ENCODE data around the gene ZNF142.

ZNF142 gene

GRCh38 chr2:218638372-218638771 lies 21.1 kb downstream of the ZNF142 start:
- no peak for TF ChIP-seq ZNF274 (IDR thresholded peaks at IDR 0.05; ENCODE audit: low read depth, low read length)

GRCh38 chr2:218635719-218636118 lies 23.7 kb downstream of the ZNF142 start:
- TF ChIP-seq ZNF274 (IDR thresholded peaks at IDR 0.05; ENCODE audit: low read depth, low read length) = no peak
- no peak overlapping the region for H3K4me3 ChIP-seq (ENCODE audit: low read length)

More at GRCh38 chr2:218638372-218638771, 21.1 kb downstream of the ZNF142 start:
- H3K4me3 ChIP-seq (ENCODE audit: low read length) = no peak overlapping the region

DNA sequence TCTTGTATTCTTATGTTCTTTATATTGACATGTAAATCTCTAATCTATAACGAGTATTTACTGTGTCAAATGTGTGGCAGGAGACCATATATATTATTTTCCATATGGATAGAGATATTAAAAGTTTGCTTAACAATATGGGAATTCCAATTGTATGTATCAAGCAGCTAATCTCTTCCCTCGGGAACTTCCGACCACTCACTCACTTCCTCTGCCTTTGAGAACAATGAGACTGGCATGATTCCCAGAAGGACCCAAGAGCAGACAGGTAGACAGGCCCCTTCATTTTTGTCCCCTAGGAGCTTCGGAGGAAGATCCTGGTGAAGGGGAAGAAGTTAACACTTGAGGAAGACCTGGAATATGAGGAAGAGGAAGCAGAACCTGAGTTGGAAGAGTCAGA lies 27.6 kb downstream of the ZNF142 start:
- H3K4me3 ChIP-seq (ENCODE audit: low read length) = no peak overlapping the region
- TF ChIP-seq ZNF274 (IDR thresholded peaks at IDR 0.05; ENCODE audit: low read depth, low read length) = no peak

GRCh38 chr2:218627939-218628338 lies 31.5 kb downstream of the ZNF142 start:
- no peak for TF ChIP-seq ZNF274 (IDR thresholded peaks at IDR 0.05; ENCODE audit: low read depth, low read length)
- H3K4me3 ChIP-seq (ENCODE audit: low read length) = no peak overlapping the region

DNA sequence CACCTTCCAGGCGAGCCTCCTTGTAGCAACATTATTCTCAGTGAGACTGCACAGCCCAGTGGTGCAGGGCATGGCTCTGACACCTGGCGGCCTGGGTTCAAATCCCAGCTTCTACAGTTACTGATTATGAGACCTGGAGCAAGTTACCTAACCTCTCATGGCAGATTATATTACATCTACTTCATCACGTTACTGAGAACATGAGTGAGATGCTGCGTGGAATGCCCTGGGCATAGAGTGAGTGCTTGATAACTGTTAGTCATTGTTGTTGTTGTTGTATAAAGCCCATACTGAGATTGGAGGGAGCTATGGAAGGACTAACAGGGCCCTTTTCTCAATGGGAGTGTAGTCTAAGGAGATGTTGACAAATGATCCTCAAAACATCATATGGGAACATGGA lies 33.1 kb downstream of the ZNF142 start:
- no peak for TF ChIP-seq ZNF274 (IDR thresholded peaks at IDR 0.05; ENCODE audit: low read depth, low read length)
- H3K4me3 ChIP-seq (ENCODE audit: low read length) = no peak overlapping the region

DNA sequence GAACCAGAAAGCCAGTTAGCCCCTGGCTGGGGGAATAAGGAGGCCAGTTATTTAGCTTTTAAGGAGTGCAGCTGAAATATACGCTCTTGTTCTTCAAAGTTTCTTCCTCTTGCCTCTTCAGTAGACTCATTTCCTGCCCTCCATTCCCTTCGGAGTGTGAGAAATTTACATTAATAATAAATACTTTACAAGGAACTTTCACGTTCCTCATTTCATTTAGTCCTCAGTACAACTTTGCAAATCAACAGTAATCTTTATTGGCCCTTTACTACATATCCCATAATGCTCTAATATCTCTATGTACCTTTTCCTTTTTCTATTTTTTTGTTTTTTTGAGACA lies 36.1 kb downstream of the ZNF142 start:
- H3K4me3 ChIP-seq (ENCODE audit: low read length) = no peak overlapping the region
- no peak for TF ChIP-seq ZNF274 (IDR thresholded peaks at IDR 0.05; ENCODE audit: low read depth, low read length)

GRCh38 chr2:218622606-218623365 lies 36.6 kb downstream of the ZNF142 start:
- no peak for TF ChIP-seq ZNF274 (IDR thresholded peaks at IDR 0.05; ENCODE audit: low read depth, low read length)

DNA sequence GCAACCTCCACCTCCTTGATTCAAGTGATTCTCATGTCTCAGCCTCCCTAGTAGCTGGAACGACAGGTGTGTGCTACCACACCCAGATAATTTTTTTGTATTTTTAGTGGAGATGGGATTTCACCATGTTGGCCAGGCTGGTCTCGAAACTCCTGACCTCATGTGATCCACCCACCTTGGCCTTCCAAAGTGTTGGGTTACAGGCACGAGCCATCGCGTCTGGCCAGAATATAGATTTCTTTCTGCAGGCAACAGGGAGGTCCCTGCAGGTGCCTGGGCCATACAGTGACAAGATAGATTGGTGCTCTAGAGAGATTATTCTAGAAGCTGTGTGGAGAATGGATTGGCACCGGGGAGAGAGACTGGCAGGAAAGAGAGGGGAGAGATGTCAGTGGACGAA lies 38.4 kb downstream of the ZNF142 start:
- no peak for TF ChIP-seq ZNF274 (IDR thresholded peaks at IDR 0.05; ENCODE audit: low read depth, low read length)

More at GRCh38 chr2:218622606-218623365, 36.6 kb downstream of the ZNF142 start:
- no peak overlapping the region for H3K4me3 ChIP-seq (ENCODE audit: low read length)

DNA sequence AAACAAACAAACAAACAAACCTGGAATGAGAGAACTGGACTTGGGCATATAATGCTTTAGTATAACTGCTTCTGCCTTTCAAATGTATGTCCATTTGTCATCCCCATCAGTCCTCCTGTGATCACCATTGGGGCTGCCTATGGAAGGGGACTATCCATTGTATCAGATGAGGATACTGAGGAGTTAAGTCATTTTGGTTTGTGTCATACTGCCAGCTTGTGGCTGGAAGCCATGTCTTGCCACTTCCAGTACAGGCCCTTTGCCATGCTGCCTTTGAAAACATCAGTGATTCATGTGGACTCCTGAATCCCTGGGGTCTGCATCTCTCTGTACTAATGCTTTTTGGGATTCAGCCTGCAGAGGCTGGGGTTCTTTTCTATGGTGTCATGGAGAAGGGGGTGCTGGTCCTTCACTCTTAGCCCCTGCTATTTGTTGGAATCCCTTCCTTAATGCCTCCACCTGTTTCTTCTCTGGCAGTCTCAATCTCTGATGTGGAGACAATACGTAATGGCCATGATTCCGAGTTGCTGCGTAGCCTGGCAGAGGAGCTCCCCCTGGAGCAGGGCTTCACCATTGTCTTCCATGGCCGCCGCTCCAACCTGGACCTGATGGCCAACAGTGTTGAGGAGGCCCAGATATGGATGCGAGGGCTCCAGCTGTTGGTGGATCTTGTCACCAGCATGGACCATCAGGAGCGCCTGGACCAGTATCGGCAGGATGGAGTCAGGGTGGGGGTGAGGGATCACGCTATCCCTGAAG lies 41.1 kb downstream of the ZNF142 start:
- no peak overlapping the region for H3K4me3 ChIP-seq (ENCODE audit: low read length)
- no peak for TF ChIP-seq ZNF274 (IDR thresholded peaks at IDR 0.05; ENCODE audit: low read depth, low read length)

More for the DNA sequence above, 38.4 kb downstream of the ZNF142 start:
- H3K4me3 ChIP-seq (ENCODE audit: low read length) = no peak overlapping the region

GRCh38 chr2:218615868-218616315 lies 43.5 kb downstream of the ZNF142 start:
- TF ChIP-seq ZNF274 (IDR thresholded peaks at IDR 0.05; ENCODE audit: low read depth, low read length) = no peak
- H3K4me3 ChIP-seq (ENCODE audit: low read length) = no peak overlapping the region

DNA sequence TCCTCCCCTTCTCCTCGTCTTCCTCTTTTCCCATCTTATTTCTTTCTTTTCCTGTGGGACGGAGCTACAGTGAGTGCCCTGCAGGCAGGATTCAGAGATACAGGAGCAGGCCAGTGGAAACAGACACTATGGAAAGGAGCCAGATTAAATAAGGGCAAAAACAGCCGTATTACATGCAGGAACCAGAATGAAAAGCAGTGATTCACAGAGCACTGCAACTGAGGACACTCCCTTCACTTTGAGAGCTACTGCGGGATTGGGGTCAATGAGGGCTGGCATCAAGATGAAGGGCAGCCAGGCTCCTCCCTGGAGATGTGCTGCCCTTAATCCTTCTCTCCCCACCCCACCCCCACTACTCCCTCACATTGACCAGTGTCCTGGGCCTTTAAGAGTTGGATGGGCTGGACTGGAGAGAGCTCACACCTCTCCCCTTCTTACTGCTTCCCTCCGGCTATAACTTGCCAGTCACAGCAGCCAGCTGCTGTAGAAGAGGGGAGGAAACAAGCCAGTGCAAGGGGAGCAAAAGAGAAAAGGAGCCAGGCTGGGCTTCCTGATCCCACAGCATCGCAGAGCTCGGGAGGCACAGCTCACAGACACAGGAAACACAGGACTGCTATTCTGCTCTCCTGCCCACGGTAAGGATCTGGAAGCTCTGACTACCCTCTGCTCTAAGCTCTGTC lies 51.8 kb downstream of the ZNF142 start, which contains the start of gene PLCD4:
PLCD4 (plus strand) TSS at position 464 of the 680 bp plus-strand sequence. CDS start 7,841 bp downstream, outside the sequence.
- TF ChIP-seq ZNF274 (IDR thresholded peaks at IDR 0.05; ENCODE audit: low read depth, low read length) = no peak
- H3K4me3 ChIP-seq (ENCODE audit: low read length) = no peak within 1 kb of the TSS

- no peak for TF ChIP-seq ZNF274 (IDR thresholded peaks at IDR 0.05; ENCODE audit: low read depth, low read length)
- H3K4me3 ChIP-seq (ENCODE audit: low read length) = no peak overlapping the region
These were observed 54.0 kb downstream of the ZNF142 start for GRCh38 chr2:218605432-218605831.
